Eye (tissue), 1 donor: ENCODE results near the gene HSPA12B.

Experiments used
- DNase-seq: peaks from one replicate; pipeline ENCODE4 v3.0.0-alpha.2; 2015

The HSPA12B gene

DNA sequence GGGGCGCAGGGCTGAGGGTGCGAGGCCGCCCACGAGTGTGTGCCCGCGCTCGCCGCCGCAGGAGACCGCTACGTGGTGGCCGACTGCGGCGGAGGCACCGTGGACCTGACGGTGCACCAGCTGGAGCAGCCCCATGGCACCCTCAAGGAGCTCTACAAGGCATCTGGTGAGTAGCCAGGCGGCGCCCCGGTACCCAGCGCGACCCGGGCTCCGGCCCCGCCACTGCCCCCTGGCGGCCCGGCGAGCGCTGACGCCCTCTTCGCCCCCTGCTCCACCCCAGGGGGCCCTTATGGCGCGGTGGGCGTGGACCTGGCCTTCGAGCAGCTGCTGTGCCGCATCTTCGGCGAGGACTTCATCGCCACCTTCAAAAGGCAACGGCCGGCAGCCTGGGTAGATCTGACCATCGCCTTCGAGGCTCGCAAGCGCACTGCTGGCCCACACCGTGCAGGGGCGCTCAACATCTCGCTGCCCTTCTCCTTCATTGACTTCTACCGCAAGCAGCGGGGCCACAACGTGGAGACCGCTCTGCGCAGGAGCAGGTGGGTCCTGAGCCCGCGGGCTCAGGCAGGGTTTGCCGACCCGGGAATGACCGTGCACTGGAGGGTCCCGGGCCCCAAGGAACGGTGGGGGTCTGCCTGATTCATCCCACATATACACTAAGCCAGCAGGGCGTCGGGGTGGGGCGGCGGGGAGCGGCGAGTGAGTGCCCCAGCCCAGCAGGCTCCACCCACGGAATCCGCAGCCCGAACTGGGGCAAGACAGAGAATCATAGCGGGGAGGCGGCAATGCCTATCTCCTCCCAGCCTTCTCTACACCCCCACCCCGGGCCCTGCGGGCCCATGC, 17.4 kb downstream of the HSPA12B start:
- peak; percentile 85 for DNase-seq

- no peak for DNase-seq
These were observed 18.8 kb downstream of the HSPA12B start for GRCh38 chr20:3751305-3751674.

DNA sequence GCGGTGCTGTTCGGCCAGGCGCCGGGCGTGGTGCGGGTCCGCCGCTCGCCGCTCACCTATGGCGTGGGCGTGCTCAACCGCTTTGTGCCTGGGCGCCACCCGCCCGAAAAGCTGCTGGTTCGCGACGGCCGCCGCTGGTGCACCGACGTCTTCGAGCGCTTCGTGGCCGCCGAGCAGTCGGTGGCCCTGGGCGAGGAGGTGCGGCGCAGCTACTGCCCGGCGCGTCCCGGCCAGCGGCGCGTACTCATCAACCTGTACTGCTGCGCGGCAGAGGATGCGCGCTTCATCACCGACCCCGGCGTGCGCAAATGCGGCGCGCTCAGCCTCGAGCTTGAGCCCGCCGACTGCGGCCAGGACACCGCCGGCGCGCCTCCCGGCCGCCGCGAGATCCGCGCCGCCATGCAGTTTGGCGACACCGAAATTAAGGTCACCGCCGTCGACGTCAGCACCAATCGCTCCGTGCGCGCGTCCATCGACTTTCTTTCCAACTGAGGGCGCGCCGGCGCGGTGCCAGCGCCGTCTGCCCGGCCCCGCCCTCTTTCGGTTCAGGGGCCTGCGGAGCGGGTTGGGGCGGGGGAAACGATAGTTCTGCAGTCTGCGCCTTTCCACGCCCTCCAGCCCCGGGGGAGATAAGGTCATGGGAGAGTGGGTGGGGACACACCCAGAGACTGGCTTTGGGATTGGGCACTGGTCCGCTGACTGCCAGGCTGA, 19.3 kb downstream of the HSPA12B start:
- peak; percentile 79 for DNase-seq

GRCh38 chr20:3752386-3752759, 19.9 kb downstream of the HSPA12B start:
- no peak for DNase-seq

DNA sequence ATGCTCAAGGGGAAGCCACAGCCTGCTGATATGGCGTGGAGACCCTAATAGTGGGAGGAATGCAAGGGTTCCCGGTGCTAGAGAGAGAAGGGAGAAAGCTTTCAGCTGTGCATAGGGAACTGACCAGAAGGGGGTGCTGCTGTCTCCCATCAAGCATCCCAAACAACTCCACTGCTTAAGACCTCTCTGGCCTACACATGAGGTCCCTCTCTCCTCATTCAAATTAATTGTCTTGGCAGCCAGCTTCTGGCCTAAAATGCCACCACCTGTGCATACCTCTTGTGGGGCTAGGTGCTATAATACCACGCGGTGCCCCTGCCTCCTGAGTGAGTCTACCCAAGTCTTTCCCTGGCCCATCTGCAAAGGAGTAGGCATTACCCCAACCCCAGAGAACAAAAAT, 20.6 kb downstream of the HSPA12B start:
- DNase-seq, result peak; percentile 91

DNA sequence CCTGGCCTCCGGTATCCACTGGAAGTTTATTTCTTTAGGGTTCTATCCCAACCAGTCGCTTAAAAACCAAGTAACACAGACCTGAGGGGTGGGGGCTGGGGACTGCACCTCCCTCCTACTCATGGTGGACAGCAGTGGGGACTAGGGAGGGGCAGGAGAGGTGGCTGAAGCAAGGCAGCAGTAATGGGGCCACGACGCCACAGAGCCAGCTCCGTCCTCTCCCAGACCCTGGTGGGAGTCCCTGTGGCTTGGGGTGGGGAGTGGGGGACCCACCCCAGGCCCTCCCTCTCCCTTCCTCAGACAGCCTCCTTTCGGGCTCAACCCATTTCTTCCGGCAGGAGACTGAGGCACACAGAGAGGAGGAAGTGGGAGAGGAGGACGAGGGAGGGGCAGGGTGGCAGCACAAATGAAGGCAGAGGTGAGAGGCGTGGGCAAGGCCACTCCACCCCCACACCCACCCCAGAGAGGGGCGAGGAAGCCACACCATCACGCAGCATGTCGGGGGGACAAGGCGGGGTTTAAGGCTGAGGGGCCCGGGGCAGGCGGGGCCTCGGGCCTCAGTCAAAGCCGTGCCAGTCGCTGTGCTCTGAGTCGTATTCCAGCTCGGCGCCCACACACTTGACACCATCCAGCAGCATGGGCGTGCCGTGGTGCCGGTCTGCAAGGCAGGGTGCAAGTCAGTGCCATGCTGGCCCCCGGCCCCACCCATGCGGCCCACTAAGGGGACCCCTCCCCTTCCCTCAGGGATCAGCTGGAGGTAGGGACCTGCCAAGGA, 21.2 kb downstream of the HSPA12B start:
- no peak for DNase-seq

DNA sequence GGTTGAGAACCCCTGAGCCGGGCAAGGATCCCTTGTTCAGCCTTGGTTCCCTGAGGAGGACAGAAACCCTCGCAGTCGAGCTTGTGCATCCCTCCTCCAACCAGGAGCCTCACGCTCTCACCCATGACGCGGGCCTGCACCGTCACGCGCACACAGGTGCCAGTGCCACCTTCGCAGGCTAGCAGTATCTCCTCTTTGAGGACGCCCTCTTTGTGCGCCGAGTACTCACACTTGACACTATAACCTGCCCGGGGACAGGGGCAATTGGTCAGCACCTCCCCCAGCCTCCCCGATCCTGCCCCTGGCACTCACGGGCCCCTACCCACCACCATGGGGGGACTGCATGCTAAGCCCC, 21.8 kb downstream of the HSPA12B start:
- no peak for DNase-seq

DNA sequence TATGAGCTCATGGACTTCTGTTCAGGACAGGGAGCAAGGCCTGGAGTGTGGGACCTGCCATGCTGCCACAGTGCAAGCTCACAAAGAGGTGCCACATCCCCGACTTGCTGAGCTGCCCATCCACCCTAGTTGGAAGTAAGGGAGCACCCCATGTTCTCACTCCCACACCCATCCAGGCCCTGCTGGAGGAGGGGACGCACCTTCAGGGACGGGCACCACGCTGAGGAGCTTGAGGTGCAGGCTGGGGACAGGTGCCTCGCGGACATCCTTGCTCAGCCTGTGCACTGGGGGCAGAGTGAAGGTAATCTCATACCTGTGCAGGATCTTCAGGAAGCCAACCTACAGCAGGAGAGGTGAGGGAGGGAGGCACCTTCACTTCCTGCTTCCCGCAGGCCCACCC, 22.8 kb downstream of the HSPA12B start:
- DNase-seq, result no peak

DNA sequence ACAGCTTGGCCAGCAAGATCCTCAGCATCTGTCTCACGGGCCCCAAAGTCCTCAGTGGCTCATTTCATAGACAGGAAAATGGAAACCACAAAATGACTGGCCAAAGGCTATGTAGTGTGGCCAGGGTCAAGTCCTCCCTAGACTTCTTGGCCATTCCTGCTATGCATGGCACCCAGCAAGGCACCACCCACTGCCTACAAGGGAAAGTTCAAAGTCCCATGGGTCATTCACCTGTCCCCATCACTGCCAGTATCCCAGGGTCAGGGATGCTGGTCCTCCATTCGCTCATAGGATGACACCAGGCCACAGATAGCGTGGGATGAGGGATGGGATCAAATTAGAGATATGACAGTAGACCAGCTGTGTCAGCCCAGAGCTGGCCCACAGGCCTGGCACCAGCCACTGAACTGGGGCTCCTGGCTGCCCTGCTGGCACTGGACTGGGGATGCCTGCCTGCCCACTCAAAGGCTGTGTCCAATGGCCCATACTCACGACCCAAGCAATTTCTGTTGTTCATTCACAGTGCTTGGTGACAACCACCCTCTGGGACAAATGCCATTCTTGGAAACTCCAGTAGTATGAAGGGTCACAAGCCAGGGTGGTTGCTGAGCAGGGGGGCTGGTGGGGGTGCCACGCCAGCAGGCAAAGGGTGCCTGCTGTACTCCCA, 23.5 kb downstream of the HSPA12B start:
- DNase-seq, result no peak

- DNase-seq, result no peak
These were observed 24.8 kb downstream of the HSPA12B start for GRCh38 chr20:3757268-3757667.

DNA sequence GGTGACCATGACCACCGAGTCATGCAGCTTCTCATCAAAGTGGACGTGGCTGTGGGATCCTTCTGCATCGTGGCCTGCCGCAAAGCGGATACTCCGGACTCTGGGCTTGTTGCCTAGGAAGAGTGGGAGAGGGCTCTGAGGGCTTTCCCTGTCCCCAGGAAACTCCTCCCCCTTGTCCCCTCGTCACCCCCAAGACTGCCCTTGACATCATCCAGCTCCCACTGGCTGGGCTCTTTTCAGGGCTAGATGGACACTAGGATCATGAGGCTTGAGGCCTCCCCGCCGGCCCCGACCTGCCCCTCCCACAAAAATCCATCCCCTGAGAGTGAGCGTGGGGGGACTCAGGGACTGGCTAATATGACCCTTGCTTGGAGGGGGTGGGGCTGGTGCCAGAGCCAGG, 26.1 kb downstream of the HSPA12B start:
- DNase-seq, result no peak

DNA sequence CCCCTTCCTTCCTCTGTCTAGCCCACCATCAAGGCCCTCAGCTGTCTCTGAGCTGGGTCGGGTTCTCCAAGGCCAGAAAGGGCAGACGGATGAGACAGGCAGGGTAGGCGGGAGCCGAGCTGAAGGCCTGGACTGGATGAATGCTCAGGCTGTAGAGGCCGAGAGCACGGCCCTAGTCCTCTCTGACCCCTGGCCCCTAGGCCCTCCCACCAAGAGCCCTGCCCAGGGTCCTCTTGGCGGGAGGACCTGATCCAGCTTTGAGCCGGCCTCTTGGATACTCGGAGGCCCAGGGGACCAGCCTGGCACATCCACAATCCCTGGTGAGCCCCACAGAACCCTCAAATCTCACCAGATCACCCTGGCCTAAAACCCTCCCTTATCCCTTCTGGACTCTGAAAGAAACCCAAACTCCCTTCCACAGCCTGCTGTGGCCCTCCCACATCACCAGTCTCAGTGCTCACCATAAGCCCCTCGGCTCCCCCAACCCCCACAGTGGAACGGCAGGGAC, 26.9 kb downstream of the HSPA12B start:
- DNase-seq, result no peak

DNA sequence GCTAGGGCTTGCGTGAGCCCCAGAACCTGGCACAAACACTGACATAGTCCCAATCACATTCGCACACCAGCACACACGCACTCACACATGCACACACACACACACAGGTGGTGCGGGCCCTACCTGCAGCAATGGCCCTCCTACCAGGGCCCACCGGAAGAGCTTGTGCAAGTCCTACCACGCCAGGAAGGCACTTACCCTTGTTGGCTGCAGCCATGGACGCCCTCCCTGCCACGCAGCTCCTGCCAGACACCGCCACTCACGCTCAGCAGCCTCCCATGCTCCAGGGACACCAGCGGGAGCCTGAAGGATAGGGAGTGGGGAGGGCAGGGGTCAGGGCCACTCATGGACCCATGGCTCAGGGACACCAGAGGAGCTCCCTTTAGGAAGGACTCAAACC, 27.4 kb downstream of the HSPA12B start:
- DNase-seq, result no peak

- DNase-seq, result peak; percentile 8
These were observed 28.3 kb downstream of the HSPA12B start for GRCh38 chr20:3760655-3761348.

- DNase-seq, result no peak
These were observed 31.5 kb downstream of the HSPA12B start for GRCh38 chr20:3763671-3764601.

DNA sequence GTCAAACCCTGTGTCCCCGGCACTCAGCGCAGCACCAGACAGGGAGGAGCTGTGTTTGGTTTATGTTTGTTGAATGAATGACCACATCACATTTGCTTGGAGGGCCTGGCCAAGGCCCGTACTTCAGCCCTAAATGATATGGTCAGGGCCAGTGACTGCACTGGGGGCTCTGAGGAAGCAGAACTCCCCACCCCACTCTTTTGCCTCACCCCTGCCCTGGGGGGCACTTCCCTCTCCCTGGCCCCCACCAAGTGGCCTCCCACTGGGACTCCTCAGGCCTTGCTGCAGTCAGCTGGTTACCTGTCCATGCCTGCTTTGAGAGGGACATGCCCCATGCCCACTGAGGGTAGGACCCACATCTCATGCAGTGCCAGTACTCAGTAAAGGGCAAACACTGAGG, 32.2 kb downstream of the HSPA12B start:
- no peak for DNase-seq

GRCh38 chr20:3765171-3765882, 32.8 kb downstream of the HSPA12B start:
- DNase-seq, result no peak

DNA sequence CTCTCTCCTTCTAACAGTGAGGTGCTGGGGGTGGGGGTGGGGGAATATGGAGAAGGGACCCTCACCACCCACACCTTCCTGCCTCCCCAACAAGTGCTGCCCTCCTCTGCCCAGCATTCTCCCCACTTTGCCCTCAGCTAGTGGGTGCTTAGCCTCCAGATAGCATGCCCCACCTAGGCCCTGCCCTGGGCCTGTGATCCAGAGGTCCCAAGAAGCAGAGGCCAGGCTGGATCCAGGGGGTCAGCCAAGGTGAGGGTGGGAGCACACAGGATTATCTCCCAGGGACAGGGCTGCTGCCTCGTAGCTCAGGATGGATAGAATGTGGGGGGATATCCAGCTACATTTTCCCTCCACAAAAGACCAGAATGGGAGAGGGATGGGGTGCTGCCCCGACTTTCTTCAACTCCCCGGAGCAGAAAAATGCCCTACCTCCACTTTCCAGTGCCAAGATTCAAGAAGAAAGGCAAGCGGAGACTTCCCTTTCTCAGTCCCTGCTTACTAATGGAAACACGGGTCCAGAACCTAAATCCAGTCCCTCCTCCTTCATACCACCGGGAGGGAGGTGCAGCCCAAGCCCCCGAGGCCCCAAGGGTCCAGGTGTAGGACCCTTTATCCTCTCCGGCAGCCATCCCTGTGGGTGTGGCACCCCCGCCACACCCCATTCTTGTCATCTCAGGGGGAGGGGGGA, 34.1 kb downstream of the HSPA12B start:
- no peak for DNase-seq

GRCh38 chr20:3767110-3767426, 34.6 kb downstream of the HSPA12B start:
- no peak for DNase-seq
